MCF 10A (cell line): Measurements from ENCODE around the gene NUP98. TPM values are rescaled to one million over a fixed set of nuclear protein-coding genes. Genes with fewer than 3 reads are reported as not detected.

ENCODE experiments used
- BruUV-seq: library from RNA; stranded (reverse); fragments of 400-500 nt; replicated peaks from 2 replicates; lab custom pipeline; 2021; lab: Mats Ljungman, UMichigan
- CTCF ChIA-PET: fragments of 300-600 bp; sonication (Branson Sonifier 250); formaldehyde crosslinking; extraction: SDS; loops from one replicate; lab custom pipeline; 2021; ENCODE audit warnings: antibody characterized with exemption, inconsistent platforms; lab: Yijun Ruan, JAX
- POLR2A ChIA-PET: fragments of 300-600, 350-650 bp; sonication (Branson Sonifier 250); formaldehyde crosslinking; extraction: SDS; loops from one replicate; lab custom pipeline; 2020; ENCODE audit warnings: antibody characterized with exemption, inconsistent platforms; lab: Yijun Ruan, JAX
- DNase-seq: peaks from one replicate; pipeline ENCODE4 v3.0.0-alpha.2; 2018; ENCODE audit not compliant: unreplicated experiment
- H3K27ac Mint-ChIP-seq: one replicate; pipeline ENCODE4 v1.8.0; 2022; ENCODE audit warnings: mild to moderate bottlenecking, low read depth, mixed read lengths; ENCODE audit not compliant: unreplicated experiment
- H3K27me3 Mint-ChIP-seq: one replicate; pipeline ENCODE4 v1.8.0; 2022; ENCODE audit warnings: mixed read lengths; ENCODE audit not compliant: insufficient read depth, unreplicated experiment
- H3K36me3 Mint-ChIP-seq: one replicate; pipeline ENCODE4 v1.8.0; 2022; ENCODE audit warnings: mild to moderate bottlenecking, moderate library complexity, mixed read lengths; ENCODE audit not compliant: insufficient read depth, unreplicated experiment
- H3K4me1 Mint-ChIP-seq: one replicate; pipeline ENCODE4 v1.8.0; 2022; ENCODE audit warnings: mixed read lengths; ENCODE audit not compliant: insufficient read depth, unreplicated experiment
- H3K4me3 Mint-ChIP-seq: one replicate; pipeline ENCODE4 v1.8.0; 2022; ENCODE audit warnings: mild to moderate bottlenecking, moderate library complexity, mixed read lengths; ENCODE audit not compliant: unreplicated experiment
- H3K9me3 Mint-ChIP-seq: one replicate; pipeline ENCODE4 v1.8.0; 2022; ENCODE audit warnings: mixed read lengths; ENCODE audit not compliant: unreplicated experiment
- intact Hi-C: fragments of 100-400 bp; cut with micrococcal nuclease; formaldehyde crosslinking; loops from 2 replicates; pipeline ENCODE4 v1.14.1; 2022
- total RNA-seq: library from RNA; stranded (reverse); gene quantifications from 2 replicates; pipeline ENCODE4 v1.2.3, GENCODE V29; 2022
- TF ChIP-seq, protein P1 (sequence below): fragments of 200-600 bp; IDR thresholded peaks from one replicate; pipeline ENCODE4 v1.8.0; 2022; ENCODE audit warnings: antibody characterized with exemption, mild to moderate bottlenecking; ENCODE audit not compliant: unreplicated experiment

The NUP98 gene
- total RNA-seq, 1 experiment from 2014 or later: 83.7 TPM

DNA sequence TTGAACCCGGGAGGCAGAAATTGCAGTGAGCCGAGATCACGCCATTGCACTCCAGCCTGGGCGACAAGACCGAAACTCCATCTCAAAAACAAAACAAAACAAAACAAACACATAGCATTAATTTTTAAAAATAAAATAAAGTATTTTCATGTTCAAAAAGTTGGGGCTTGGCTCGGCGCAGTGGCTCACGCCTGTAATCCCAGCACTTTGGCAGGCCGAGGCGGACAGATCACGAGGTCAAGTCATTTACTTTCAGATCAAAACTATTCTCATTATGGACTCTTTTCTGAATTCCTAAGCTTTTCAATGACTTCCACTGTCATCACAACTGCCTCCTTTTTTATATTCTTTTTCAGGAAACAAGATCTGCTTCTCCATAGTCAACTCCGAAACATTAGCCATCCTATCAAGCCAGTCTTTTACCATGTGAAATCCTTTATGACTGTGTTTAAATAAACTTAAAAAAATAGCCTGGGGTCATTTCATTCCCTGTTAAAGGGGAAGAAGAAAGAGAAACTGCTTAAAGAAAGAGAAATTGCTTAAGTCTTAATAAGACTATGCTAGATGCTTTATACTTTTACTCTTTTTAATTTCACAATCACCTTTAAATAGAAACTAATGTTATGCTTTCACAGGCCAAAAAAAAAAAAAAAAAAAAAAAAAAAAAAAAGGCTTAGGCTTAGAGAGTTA, 113.1 kb downstream of the NUP98 start:
- Mint-ChIP-seq H3K36me3 (peaks cover 94% of the 10 kb centered on the region), H3K27me3 (no peaks in the 10 kb centered on the region), H3K27ac (no peak overlapping the region), H3K4me1 (no peaks in the 10 kb centered on the region), H3K9me3 (no peaks in the 10 kb centered on the region), H3K4me3 (no peak overlapping the region)
- DNase-seq: no peak
- TSS peak; percentile 19 for BruUV-seq
- TF ChIP-seq, protein P1, sequence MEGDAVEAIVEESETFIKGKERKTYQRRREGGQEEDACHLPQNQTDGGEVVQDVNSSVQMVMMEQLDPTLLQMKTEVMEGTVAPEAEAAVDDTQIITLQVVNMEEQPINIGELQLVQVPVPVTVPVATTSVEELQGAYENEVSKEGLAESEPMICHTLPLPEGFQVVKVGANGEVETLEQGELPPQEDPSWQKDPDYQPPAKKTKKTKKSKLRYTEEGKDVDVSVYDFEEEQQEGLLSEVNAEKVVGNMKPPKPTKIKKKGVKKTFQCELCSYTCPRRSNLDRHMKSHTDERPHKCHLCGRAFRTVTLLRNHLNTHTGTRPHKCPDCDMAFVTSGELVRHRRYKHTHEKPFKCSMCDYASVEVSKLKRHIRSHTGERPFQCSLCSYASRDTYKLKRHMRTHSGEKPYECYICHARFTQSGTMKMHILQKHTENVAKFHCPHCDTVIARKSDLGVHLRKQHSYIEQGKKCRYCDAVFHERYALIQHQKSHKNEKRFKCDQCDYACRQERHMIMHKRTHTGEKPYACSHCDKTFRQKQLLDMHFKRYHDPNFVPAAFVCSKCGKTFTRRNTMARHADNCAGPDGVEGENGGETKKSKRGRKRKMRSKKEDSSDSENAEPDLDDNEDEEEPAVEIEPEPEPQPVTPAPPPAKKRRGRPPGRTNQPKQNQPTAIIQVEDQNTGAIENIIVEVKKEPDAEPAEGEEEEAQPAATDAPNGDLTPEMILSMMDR: no peak
- CTCF ChIA-PET: interaction anchor here (0.6 kb wide), 2 partner anchors 28 to 101 kb away, joined by 3 to 5 read pairs; no protein-coding TSS in a partner anchor
- intact Hi-C loops: no loop called here
- POLR2A ChIA-PET: interaction anchor here (0.8 to 1.8 kb wide), 2 partner anchors 9 to 13 kb away, joined by 3 to 6 read pairs; no protein-coding TSS in a partner anchor

DNA sequence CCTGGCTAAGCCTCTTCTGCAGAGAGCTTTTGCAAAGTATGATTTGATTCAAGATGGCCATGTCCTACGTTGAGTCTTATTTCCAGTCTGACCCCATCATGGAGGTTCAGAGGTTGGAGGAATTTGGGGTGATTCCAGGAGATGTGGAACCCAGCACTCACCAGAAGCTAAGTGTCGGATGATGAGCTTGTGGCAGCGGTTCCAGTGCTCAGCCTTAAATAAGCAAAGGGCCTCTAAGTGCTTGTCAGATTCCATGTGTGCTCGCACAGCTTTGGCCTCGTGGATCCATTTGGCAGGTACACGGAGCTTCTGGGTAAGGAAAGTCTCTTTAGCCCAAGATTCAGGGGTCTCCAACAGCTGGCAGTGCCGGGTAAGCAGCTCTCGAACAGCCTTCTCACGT, 114.3 kb downstream of the NUP98 start:
- H3K4me3 Mint-ChIP-seq: no peak overlapping the region
- intact Hi-C loops: no loop called here
- BruUV-seq: no TSS peak
- no peaks in the 10 kb centered on the region for H3K9me3 Mint-ChIP-seq
- peaks cover 94% of the 10 kb centered on the region for H3K36me3 Mint-ChIP-seq
- no peak overlapping the region for H3K27ac Mint-ChIP-seq
- H3K4me1 Mint-ChIP-seq: no peaks in the 10 kb centered on the region
- ChIA-PET POLR2A (interaction anchor here (0.8 kb wide), 1 partner anchor 14 kb away, joined by 3 read pairs; no protein-coding TSS in a partner anchor), CTCF (interaction anchor here (0.6 to 1.4 kb wide), 2 partner anchors 12 to 53 kb away, joined by 3 read pairs; no protein-coding TSS in a partner anchor)
- no peaks in the 10 kb centered on the region for H3K27me3 Mint-ChIP-seq
- DNase-seq: no peak
- TF ChIP-seq, protein P1: no peak

DNA sequence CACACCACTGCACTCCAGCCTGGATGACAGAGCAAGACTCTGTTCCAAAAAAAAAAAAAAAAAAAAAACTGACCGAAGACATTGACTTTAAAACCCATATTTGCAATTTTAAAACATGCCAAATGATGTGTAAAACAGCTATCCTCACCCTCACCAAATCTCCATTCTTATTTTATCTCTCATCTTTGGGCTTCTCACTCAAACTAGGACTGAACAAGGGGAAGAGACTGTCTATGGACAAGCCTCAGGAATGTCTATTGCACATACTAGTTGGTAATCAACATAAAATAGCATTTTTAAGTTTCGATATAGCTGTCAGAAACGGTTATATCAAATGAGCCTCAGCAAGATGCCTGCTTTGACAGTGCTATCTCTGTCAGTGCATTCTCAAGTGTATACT, 118.3 kb downstream of the NUP98 start:
- Mint-ChIP-seq H3K36me3 (peaks cover 85% of the 10 kb centered on the region), H3K27ac (peak overlapping the region; percentile 18), H3K27me3 (no peaks in the 10 kb centered on the region), H3K9me3 (no peaks in the 10 kb centered on the region), H3K4me3 (no peak overlapping the region), H3K4me1 (no peaks in the 10 kb centered on the region)
- TF ChIP-seq, protein P1: no peak
- CTCF ChIA-PET: no interaction called here
- BruUV-seq: no TSS peak
- POLR2A ChIA-PET: no interaction called here
- intact Hi-C loops: no loop called here
- no peak for DNase-seq

DNA sequence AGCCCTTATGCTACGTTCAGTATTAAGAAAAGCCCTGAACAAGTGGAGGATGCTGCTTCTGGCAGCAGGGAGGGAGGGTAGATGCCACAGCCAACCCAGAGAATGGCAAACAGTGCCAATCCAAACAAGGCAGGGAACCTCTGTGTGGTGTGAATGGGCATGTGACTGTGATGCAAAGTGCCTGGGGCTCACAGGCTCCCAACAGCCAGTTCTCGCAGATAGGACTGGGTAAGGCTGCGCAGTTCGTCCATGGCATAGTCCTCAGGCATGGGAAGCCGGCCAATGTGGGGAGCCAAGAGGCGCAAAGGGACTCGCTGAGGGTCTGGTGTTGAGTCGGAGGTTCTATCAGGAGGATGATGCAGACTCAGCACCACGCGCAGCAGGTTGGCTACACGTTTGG, 121.4 kb downstream of the NUP98 start:
- BruUV-seq: no TSS peak
- DNase-seq: peak; percentile 39

More for the DNA sequence above, 121.4 kb downstream of the NUP98 start:
- intact Hi-C loops: no loop called here
- CTCF ChIA-PET: no interaction called here
- POLR2A ChIA-PET: no interaction called here
- Mint-ChIP-seq H3K27me3 (no peaks in the 10 kb centered on the region), H3K4me1 (no peaks in the 10 kb centered on the region), H3K36me3 (peaks cover 83% of the 10 kb centered on the region), H3K9me3 (no peaks in the 10 kb centered on the region), H3K27ac (peak overlapping the region; percentile 14), H3K4me3 (no peak overlapping the region)
- TF ChIP-seq, protein P1: no peak
